ENCODE measurements around the gene FIBP.

DNA sequence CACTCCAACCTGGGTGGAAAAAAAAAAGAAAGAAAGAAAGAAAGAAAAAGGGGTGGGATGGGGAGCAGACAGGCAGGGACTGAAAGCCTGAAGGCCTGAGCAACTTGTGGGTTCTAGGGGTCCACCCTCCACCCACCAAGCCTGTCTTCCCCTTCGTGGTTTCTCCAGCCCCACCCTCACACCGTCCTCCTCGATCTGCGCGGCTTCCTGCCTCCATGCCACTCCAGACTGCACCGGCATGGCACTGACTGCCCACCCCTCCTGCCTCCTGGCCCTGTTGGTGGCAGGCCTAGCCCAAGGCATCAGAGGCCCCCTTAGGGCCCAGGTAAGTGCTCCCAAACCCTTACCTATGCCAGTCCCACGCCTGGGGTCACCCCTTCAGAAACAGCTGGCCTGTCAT lies 8.7 kb downstream of the FIBP start, which contains the start of gene CTSW:
- TF ChIP-seq, protein P1, sequence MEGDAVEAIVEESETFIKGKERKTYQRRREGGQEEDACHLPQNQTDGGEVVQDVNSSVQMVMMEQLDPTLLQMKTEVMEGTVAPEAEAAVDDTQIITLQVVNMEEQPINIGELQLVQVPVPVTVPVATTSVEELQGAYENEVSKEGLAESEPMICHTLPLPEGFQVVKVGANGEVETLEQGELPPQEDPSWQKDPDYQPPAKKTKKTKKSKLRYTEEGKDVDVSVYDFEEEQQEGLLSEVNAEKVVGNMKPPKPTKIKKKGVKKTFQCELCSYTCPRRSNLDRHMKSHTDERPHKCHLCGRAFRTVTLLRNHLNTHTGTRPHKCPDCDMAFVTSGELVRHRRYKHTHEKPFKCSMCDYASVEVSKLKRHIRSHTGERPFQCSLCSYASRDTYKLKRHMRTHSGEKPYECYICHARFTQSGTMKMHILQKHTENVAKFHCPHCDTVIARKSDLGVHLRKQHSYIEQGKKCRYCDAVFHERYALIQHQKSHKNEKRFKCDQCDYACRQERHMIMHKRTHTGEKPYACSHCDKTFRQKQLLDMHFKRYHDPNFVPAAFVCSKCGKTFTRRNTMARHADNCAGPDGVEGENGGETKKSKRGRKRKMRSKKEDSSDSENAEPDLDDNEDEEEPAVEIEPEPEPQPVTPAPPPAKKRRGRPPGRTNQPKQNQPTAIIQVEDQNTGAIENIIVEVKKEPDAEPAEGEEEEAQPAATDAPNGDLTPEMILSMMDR (conservative IDR thresholded peaks at IDR 0.05) = no peak
- no peak for TF ChIP-seq EZH2 (IDR thresholded peaks at IDR 0.05; ENCODE audit: low read depth)

Data from PC-9 (cell line).